Activated CD4-positive, CD25-positive, alpha-beta regulatory T cell treated with anti-CD3 and anti-CD28 coated beads, Interleukin-2, amount 50 U/mL, for 24 hours (primary cell): ENCODE measurements around the gene KRTAP10-2.
A peak's percentile ranks its signal among the peaks of the same experiment; 100 is the strongest.
"Not testable (repeated sequence)": the region's sequence is repeated elsewhere in the genome, so short reads cannot be mapped to it uniquely, and the experiment has no call there.

Experiments used
- ATAC-seq, 2 donors: fragments of 150-1000 bp; cut with Tn5 transposase; one replicate each; pipeline ENCODE4 v1.10.0; 2021; ENCODE audit warnings: mild to moderate bottlenecking in 1 of 2, moderate library complexity in 1 of 2

KRTAP10-2 gene

DNA sequence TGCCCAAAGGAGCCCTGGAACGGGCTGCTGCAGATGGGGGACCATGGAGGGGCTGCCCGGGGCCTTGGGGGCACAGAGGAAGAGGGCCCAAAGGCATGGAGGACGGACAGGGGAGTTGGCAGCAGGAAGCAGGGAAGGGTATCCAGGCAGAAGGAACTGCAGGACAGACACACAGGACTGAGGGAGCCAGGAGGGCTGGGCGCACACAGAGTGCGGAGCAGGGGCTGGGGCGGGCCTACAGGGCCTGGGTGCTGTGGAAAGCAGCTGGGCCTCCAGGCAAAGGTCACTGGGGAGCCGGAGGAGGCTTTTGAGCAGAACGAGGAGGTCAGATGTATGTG lies 39.4 kb downstream of the KRTAP10-2 start:
- no peak for ATAC-seq

GRCh38 chr21:44511219-44511937 lies 39.9 kb downstream of the KRTAP10-2 start:
- no peak for ATAC-seq

- peak; percentile 83 to 84 for ATAC-seq
Measured at GRCh38 chr21:44510508-44511218, 40.6 kb downstream of the KRTAP10-2 start.

GRCh38 chr21:44510109-44510507 lies 41.2 kb downstream of the KRTAP10-2 start:
- ATAC-seq: no peak

GRCh38 chr21:44509539-44509938 lies 41.8 kb downstream of the KRTAP10-2 start:
- ATAC-seq: no peak

GRCh38 chr21:44508711-44509445 lies 42.4 kb downstream of the KRTAP10-2 start:
- ATAC-seq: no peak

DNA sequence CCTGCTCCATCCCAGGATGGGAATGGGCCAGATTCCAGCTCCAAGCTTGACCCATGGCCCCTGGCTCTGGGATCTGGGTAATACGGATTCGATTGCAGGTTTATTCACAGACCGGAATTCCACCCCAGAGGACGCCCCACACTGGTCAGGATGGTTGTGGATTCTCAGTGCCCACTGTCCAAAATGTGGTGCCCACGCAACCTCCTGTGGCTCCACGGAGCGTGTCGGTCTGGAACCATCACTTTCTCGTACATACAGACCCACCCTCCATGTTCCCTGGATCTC lies 42.9 kb downstream of the KRTAP10-2 start:
- no peak for ATAC-seq

DNA sequence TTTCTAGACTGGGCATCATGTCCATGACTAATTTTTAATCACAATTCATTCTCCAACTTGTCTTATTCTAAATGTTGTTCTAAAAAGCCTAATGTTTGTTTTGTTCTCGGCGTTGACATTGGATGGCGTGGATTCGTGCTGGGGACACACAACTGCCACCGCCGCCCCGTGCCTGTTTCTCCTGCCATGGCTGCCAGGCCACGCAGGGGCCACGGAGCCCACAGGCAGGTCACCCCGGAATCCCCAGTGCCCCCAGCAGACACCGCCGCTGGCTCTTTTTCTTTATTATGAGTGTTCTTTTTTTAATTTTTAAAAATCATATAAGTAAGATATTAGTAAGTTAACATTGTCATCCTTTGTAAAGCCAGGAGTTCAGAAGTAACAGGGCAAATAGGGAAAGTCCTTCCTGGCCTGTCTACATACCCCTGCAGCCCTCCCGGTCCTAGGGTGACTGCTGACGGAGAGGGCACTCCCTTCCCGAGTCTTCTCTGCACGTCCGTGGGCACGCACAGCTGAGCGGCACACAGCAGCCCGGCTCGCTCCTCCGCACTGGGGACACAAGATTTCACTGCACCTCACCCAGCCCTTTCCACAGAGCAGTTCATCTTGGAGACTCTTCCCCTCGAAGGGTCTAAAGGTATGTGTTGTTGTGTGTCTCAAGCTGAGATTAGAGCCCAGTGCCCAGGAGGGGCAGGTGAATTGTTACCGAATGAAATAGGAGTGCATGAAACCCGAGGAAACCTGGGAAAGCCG lies 43.5 kb downstream of the KRTAP10-2 start:
- ATAC-seq: no peak

DNA sequence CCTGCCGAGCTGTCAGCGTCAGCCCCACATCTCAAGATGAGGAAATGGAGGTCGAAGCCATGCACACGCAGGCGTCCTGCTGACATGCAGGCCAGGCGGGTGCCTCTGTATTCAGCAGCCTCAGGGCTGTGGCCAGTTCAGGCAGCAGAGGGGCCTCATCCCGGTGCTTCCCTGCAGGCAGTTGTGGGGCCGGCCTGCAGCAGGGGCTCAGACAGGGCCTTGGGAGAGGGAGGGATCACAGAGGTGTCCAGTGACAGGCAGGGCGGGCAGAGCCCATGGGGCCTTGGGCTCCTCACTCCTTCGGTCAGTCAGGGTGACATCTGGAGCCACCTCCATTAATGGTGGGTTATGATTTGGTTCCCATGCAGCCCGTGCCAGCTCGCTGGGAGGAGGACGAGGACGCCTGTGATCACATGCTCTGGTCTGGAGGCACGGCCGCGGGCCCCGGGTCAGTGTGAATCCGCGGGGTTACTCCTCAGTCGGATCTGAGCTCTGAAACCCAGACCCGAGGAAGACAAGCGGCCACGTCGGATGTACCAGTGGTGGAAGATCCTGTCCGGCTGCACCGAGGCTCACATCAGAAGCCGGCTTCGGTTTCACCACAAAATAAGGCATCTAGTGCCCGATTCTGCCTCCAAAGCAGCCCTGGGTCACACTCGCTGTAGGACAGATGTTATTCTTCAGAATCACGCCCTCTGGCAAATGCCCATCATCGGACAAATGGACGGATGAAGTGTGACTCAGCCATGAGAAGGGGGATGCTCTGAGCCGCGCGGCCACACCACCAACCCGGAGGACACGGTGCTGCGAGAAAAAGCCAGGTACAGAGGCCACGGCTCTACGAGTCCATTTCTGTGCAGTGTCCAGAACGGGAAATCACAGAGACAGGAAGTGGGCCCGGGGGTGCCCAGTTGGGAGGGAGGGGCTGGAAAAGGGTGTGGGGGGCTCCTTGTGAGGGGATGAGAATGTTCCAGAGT lies 44.7 kb downstream of the KRTAP10-2 start:
- ATAC-seq: no peak

- no peak for ATAC-seq
Measured at GRCh38 chr21:44505673-44506278, 45.5 kb downstream of the KRTAP10-2 start.

GRCh38 chr21:44503901-44504399 lies 47.4 kb downstream of the KRTAP10-2 start:
- ATAC-seq: no peak

DNA sequence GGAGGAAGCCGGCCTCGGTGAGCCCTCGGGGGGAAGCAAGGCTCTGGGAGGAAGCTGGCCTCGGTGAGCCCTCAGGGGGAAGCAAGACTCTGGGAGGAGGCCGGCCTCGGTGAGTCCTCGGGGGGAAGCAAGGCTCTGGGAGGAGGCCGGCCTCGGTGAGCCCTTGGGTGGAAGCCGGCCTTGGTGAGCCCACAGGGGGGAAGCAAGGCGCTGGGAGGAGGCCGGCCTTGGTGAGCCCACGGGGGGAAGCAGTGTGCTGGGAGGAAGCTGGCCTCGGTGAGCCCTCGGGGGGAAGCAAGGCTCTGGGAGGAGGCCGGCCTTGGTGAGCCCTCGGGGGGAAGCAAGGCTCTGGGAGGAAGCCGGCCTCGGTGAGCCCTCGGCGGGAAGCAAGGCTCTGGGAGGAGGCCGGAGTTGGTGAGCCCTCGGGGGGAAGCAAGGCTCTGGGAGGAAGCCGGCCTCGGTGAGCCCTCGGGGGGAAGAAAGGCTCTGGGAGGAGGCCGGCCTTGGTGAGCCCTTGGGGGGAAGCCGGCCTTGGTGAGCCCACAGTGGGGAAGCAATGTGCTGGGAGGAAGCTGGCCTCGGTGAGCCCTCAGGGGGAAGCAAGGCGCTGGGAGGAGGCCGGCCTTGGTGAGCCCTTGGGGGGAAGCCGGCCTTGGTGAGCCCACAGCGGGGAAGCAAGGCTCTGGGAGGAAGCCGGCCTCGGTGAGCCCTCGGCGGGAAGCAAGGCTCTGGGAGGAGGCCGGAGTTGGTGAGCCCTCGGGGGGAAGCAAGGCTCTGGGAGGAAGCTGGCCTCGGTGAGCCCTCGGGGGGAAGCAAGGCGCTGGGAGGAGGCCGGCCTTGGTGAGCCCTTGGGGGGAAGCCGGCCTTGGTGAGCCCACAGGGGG lies 48.1 kb downstream of the KRTAP10-2 start:
- not testable (repeated sequence) for ATAC-seq

DNA sequence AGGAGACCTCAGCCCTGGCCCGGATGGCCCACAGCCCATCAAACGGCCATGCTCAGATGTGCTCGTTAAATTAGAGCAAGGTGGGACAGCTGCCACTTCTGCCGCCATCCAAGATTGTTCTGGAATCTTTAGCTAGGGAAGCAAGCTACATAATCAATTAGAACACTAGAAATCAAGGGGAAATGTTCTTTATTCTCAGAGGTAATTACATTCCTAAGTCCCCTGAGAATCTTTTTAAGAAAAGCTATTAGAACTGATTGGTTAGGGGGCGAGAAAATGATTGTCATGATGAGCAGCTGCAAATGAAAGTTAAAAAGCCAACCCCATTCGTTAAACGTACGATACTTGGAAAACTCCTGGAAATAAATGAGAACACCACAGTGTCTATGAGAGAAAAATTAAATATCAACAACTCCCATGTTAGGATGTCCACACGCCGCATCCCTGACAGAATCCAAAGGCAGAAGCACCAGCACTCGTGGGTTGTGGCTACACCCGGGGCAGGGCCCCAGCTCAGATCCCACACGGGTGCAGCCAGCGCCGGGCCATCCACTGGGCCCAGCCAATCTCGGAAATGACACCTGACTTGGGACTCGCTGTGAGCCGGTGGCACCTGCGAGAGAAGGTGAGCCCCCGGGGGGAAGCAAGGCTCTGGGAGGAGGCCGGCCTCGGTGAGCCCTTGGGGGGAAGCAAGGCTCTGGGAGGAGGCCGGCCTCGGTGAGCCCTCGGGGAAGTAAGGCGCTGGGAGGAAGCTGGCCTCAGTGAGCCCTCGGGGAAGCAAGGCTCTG lies 48.9 kb downstream of the KRTAP10-2 start:
- ATAC-seq: no peak
